Neural cell (in vitro differentiated cells): ENCODE data around the gene CENPL.

Source experiments
- EP300 ChIP-seq: fragments of 450-650 bp; conservative IDR thresholded peaks from 2 replicates; pipeline ENCODE4 v1.6.1; 2014; ENCODE audit warnings: antibody characterized with exemption, mild to moderate bottlenecking, moderate library complexity; ENCODE audit not compliant: poor library complexity, severe bottlenecking
- EZH2 ChIP-seq: fragments of 200-600, 300-800 bp; shearing (Covaris generic), sonication (generic); IDR thresholded peaks from 2 replicates; pipeline ENCODE4 v1.6.1; 2014; ENCODE audit warnings: antibody characterized with exemption, low read length, borderline replicate concordance, mild to moderate bottlenecking; ENCODE audit not compliant: insufficient read depth, poor library complexity, severe bottlenecking
- MXI1 ChIP-seq: fragments of 450-650 bp; conservative IDR thresholded peaks from 2 replicates; pipeline ENCODE4 v1.6.1; 2014; ENCODE audit warnings: antibody characterized with exemption, mild to moderate bottlenecking; ENCODE audit not compliant: poor library complexity, severe bottlenecking
- RAD21 ChIP-seq: fragments of 450-650 bp; conservative IDR thresholded peaks from 2 replicates; pipeline ENCODE4 v1.6.1; 2014; ENCODE audit warnings: antibody characterized with exemption, mild to moderate bottlenecking, moderate library complexity
- SMC3 ChIP-seq: fragments of 450-650 bp; conservative IDR thresholded peaks from 2 replicates; pipeline ENCODE4 v1.6.1; 2014; ENCODE audit warnings: antibody characterized with exemption, mild to moderate bottlenecking, moderate library complexity; ENCODE audit not compliant: poor library complexity
- TF ChIP-seq, protein P1 (sequence below): fragments of 450-650 bp; IDR thresholded peaks from 2 replicates; pipeline ENCODE4 v1.5.1; 2014; ENCODE audit warnings: antibody characterized with exemption, mild to moderate bottlenecking, moderate library complexity; ENCODE audit not compliant: poor library complexity, severe bottlenecking

DNA sequence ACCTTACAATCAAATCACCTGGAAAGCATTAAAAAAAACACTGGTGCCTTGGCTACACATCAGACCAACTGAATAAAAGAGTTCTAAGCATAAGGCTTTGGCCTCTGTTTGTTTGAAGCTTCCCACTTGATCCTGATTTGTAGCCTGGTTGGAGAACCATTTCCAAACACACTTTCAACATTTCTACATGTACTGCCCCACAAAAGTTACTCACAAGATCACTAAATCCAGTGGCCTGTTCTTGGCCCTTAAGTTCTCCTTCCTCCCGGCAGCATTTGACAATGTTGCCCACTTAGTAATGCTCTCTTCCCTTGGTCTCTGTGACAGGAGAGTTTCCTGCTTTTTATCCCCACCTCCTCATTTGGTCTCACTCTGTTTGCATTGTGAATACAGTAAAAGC, 31.3 kb upstream of the CENPL start:
- TF ChIP-seq SMC3 = no peak
- TF ChIP-seq, protein P1, sequence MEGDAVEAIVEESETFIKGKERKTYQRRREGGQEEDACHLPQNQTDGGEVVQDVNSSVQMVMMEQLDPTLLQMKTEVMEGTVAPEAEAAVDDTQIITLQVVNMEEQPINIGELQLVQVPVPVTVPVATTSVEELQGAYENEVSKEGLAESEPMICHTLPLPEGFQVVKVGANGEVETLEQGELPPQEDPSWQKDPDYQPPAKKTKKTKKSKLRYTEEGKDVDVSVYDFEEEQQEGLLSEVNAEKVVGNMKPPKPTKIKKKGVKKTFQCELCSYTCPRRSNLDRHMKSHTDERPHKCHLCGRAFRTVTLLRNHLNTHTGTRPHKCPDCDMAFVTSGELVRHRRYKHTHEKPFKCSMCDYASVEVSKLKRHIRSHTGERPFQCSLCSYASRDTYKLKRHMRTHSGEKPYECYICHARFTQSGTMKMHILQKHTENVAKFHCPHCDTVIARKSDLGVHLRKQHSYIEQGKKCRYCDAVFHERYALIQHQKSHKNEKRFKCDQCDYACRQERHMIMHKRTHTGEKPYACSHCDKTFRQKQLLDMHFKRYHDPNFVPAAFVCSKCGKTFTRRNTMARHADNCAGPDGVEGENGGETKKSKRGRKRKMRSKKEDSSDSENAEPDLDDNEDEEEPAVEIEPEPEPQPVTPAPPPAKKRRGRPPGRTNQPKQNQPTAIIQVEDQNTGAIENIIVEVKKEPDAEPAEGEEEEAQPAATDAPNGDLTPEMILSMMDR = no peak
- TF ChIP-seq EP300 = no peak
- no peak for TF ChIP-seq EZH2
- TF ChIP-seq RAD21 = no peak
- TF ChIP-seq MXI1 = no peak
